ENCODE results near the gene ARMC7.
A peak's percentile ranks its signal among the peaks of the same experiment; 100 is the strongest.

The ARMC7 gene

GRCh38 chr17:75093548-75094158 lies 16.1 kb upstream of the ARMC7 start:
- no CpG with 5 or more reads among the region's 18 CpGs for WGBS (ENCODE audit: extremely low coverage, insufficient coverage, insufficient read length)
- H4K8ac ChIP-seq (ENCODE audit: low read depth, low read length) = peak overlapping the region; percentile 77
- H4K91ac ChIP-seq (ENCODE audit: low read depth, low read length) = peak overlapping the region; percentile 92
- peak overlapping the region; percentile 65 for H3K27ac ChIP-seq (ENCODE audit: low read depth, low read length)
- H3K36me3 ChIP-seq (ENCODE audit: control insufficient read depth in 1 of 2, insufficient read depth in 2 of 2, low read length in 2 of 2) = peaks cover 6 to 9% of the 10 kb centered on the region in 2 experiments
- H2BK5ac ChIP-seq (ENCODE audit: low read depth, low read length, poor library complexity) = peak overlapping the region; percentile 68
- peaks cover 5% of the 10 kb centered on the region for H3K9me3 ChIP-seq (ENCODE audit: insufficient read depth, low read depth, low read length)
- peak overlapping the region; percentile 79 for H2BK120ac ChIP-seq (ENCODE audit: insufficient read depth, low read length, poor library complexity)
- peaks cover 43 to 46% of the 10 kb centered on the region in 2 experiments for H3K4me1 ChIP-seq (ENCODE audit: control insufficient read depth in 1 of 2, insufficient read depth in 2 of 2, low read length in 2 of 2)
- DNase-seq = peak; percentile 94 to 96
- peak overlapping the region; percentile 91 for H2BK12ac ChIP-seq (ENCODE audit: low read length)
- H3K9ac ChIP-seq (ENCODE audit: low read length) = no peak overlapping the region
- peaks cover 10% of the 10 kb centered on the region for H3K79me2 ChIP-seq (ENCODE audit: control insufficient read depth, insufficient read depth, low read length, poor library complexity)
- peak overlapping the region; percentile 37 for H3K4me2 ChIP-seq (ENCODE audit: low read length)
- H3K27me3 ChIP-seq (ENCODE audit: insufficient read depth, low read length) = no peaks in the 10 kb centered on the region
- H3K14ac ChIP-seq (ENCODE audit: low read length) = peak overlapping the region; percentile 88
- peak overlapping the region; percentile 64 for H3K4ac ChIP-seq (ENCODE audit: low read depth, low read length)
- H2AK5ac ChIP-seq (ENCODE audit: low read length) = peak overlapping the region; percentile 93
- peak overlapping the region; percentile 87 for H3K18ac ChIP-seq (ENCODE audit: low read length)
- H3K79me1 ChIP-seq (ENCODE audit: low read length) = peaks cover 22% of the 10 kb centered on the region
- H4K12ac ChIP-seq (ENCODE audit: low read depth, low read length) = peak overlapping the region; percentile 45
- H3K4me3 ChIP-seq (ENCODE audit: low read depth, low read length) = no peak overlapping the region
- no peak overlapping the region for H3K23ac ChIP-seq (ENCODE audit: low read length)
- H2AFZ ChIP-seq (ENCODE audit: insufficient read depth, low read length, poor library complexity) = no peak overlapping the region

DNA sequence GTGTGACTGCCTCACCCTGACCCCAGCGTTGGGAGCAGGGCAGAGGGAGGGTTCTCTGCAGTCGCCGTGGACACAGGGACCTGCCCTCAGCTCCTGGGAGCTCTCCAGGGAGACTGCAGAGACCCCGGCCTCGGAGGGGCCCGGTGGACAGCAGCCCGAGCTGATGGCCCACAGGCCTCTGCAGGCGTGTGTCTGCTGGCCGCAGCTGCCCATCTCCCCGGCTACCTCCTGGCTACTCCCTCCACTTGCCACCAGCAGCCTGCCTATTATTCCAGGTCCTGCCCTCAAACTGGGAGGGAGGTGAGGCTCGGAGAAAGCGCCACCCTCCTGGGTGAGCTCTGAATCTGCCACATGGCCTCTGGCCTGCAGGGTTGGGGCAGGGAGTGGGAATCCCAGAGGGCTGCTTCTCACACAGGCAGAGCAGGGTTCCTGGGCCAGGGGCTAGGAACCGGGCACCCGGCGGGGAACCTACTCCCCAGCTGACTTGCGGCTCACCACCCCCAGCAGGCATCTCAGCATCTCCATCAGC lies 14.8 kb upstream of the ARMC7 start:
- H3K9me3 ChIP-seq (ENCODE audit: insufficient read depth, low read depth, low read length) = peaks cover 5% of the 10 kb centered on the region
- H2BK12ac ChIP-seq (ENCODE audit: low read length) = peak overlapping the region; percentile 39
- H3K9ac ChIP-seq (ENCODE audit: low read length) = no peak overlapping the region
- H3K23ac ChIP-seq (ENCODE audit: low read length) = no peak overlapping the region
- no peak overlapping the region for H2BK5ac ChIP-seq (ENCODE audit: low read depth, low read length, poor library complexity)
- H3K4me3 ChIP-seq (ENCODE audit: low read depth, low read length) = no peak overlapping the region
- peaks cover 38 to 39% of the 10 kb centered on the region in 2 experiments for H3K4me1 ChIP-seq (ENCODE audit: control insufficient read depth in 1 of 2, insufficient read depth in 2 of 2, low read length in 2 of 2)
- H3K4ac ChIP-seq (ENCODE audit: low read depth, low read length) = no peak overlapping the region
- H3K18ac ChIP-seq (ENCODE audit: low read length) = peak overlapping the region; percentile 10
- H3K27me3 ChIP-seq (ENCODE audit: insufficient read depth, low read length) = no peaks in the 10 kb centered on the region
- no peak overlapping the region for H3K27ac ChIP-seq (ENCODE audit: low read depth, low read length)
- no peak overlapping the region for H4K12ac ChIP-seq (ENCODE audit: low read depth, low read length)
- H3K36me3 ChIP-seq (ENCODE audit: control insufficient read depth in 1 of 2, insufficient read depth in 2 of 2, low read length in 2 of 2) = peaks cover 13 to 14% of the 10 kb centered on the region in 2 experiments
- H3K14ac ChIP-seq (ENCODE audit: low read length) = peak overlapping the region; percentile 8
- peaks cover 19% of the 10 kb centered on the region for H3K79me1 ChIP-seq (ENCODE audit: low read length)
- H2AK5ac ChIP-seq (ENCODE audit: low read length) = peak overlapping the region; percentile 10
- peaks cover 6% of the 10 kb centered on the region for H3K79me2 ChIP-seq (ENCODE audit: control insufficient read depth, insufficient read depth, low read length, poor library complexity)
- H4K91ac ChIP-seq (ENCODE audit: low read depth, low read length) = peak overlapping the region; percentile 29
- peak in 1 of 2 donors; percentile 46 for DNase-seq
- no peak overlapping the region for H2BK120ac ChIP-seq (ENCODE audit: insufficient read depth, low read length, poor library complexity)
- H4K8ac ChIP-seq (ENCODE audit: low read depth, low read length) = no peak overlapping the region
- whole genome bisulfite sequencing (ENCODE audit: extremely low coverage, insufficient coverage, insufficient read length) = no CpG with 5 or more reads among the region's 16 CpGs
- H3K4me2 ChIP-seq (ENCODE audit: low read length) = no peak overlapping the region
- H2AFZ ChIP-seq (ENCODE audit: insufficient read depth, low read length, poor library complexity) = no peak overlapping the region

GRCh38 chr17:75096082-75096625 lies 13.6 kb upstream of the ARMC7 start:
- H4K8ac ChIP-seq (ENCODE audit: low read depth, low read length) = no peak overlapping the region
- no peak overlapping the region for H3K23ac ChIP-seq (ENCODE audit: low read length)
- H3K4me1 ChIP-seq (ENCODE audit: control insufficient read depth in 1 of 2, insufficient read depth in 2 of 2, low read length in 2 of 2) = peaks cover 33% of the 10 kb centered on the region in 2 experiments
- H3K36me3 ChIP-seq (ENCODE audit: control insufficient read depth in 1 of 2, insufficient read depth in 2 of 2, low read length in 2 of 2) = peaks cover 22% of the 10 kb centered on the region in 2 experiments
- peaks cover 5% of the 10 kb centered on the region for H3K79me2 ChIP-seq (ENCODE audit: control insufficient read depth, insufficient read depth, low read length, poor library complexity)
- no peak overlapping the region for H3K4me2 ChIP-seq (ENCODE audit: low read length)
- peaks cover 8% of the 10 kb centered on the region for H3K9me3 ChIP-seq (ENCODE audit: insufficient read depth, low read depth, low read length)
- peak overlapping the region; percentile 15 for H4K91ac ChIP-seq (ENCODE audit: low read depth, low read length)
- DNase-seq = peak; percentile 93 to 95
- H3K4me3 ChIP-seq (ENCODE audit: low read depth, low read length) = no peak overlapping the region
- no peak overlapping the region for H4K12ac ChIP-seq (ENCODE audit: low read depth, low read length)
- no peak overlapping the region for H2BK12ac ChIP-seq (ENCODE audit: low read length)
- no peaks in the 10 kb centered on the region for H3K27me3 ChIP-seq (ENCODE audit: insufficient read depth, low read length)
- H2AK5ac ChIP-seq (ENCODE audit: low read length) = no peak overlapping the region
- H2BK5ac ChIP-seq (ENCODE audit: low read depth, low read length, poor library complexity) = no peak overlapping the region
- H3K4ac ChIP-seq (ENCODE audit: low read depth, low read length) = no peak overlapping the region
- no peak overlapping the region for H2BK120ac ChIP-seq (ENCODE audit: insufficient read depth, low read length, poor library complexity)
- H3K18ac ChIP-seq (ENCODE audit: low read length) = no peak overlapping the region
- H3K79me1 ChIP-seq (ENCODE audit: low read length) = peaks cover 16% of the 10 kb centered on the region
- WGBS (ENCODE audit: extremely low coverage, insufficient coverage, insufficient read length) = no CpG with 5 or more reads among the region's 14 CpGs
- peak overlapping the region; percentile 8 for H3K27ac ChIP-seq (ENCODE audit: low read depth, low read length)
- H2AFZ ChIP-seq (ENCODE audit: insufficient read depth, low read length, poor library complexity) = no peak overlapping the region
- no peak overlapping the region for H3K9ac ChIP-seq (ENCODE audit: low read length)
- H3K14ac ChIP-seq (ENCODE audit: low read length) = no peak overlapping the region

- Histone ChIP-seq H3K14ac (ENCODE audit: low read length) (no peak overlapping the region), H3K27ac (ENCODE audit: low read depth, low read length) (no peak overlapping the region), H2BK12ac (ENCODE audit: low read length) (no peak overlapping the region), H3K79me2 (ENCODE audit: control insufficient read depth, insufficient read depth, low read length, poor library complexity) (peaks cover 5% of the 10 kb centered on the region), H3K4me2 (ENCODE audit: low read length) (no peak overlapping the region), H2AK5ac (ENCODE audit: low read length) (peak overlapping the region; percentile 0), H3K4me3 (ENCODE audit: low read depth, low read length) (no peak overlapping the region), H2BK120ac (ENCODE audit: insufficient read depth, low read length, poor library complexity) (no peak overlapping the region), H3K27me3 (ENCODE audit: insufficient read depth, low read length) (no peaks in the 10 kb centered on the region), H2AFZ (ENCODE audit: insufficient read depth, low read length, poor library complexity) (no peak overlapping the region), H4K12ac (ENCODE audit: low read depth, low read length) (no peak overlapping the region), H3K9ac (ENCODE audit: low read length) (no peak overlapping the region), H3K4ac (ENCODE audit: low read depth, low read length) (no peak overlapping the region), H3K36me3 (ENCODE audit: control insufficient read depth in 1 of 2, insufficient read depth in 2 of 2, low read length in 2 of 2) (peaks cover 22% of the 10 kb centered on the region in 2 experiments), H3K18ac (ENCODE audit: low read length) (peak overlapping the region; percentile 13), H4K8ac (ENCODE audit: low read depth, low read length) (no peak overlapping the region), H4K91ac (ENCODE audit: low read depth, low read length) (peak overlapping the region; percentile 16), H3K9me3 (ENCODE audit: insufficient read depth, low read depth, low read length) (peaks cover 8% of the 10 kb centered on the region), H3K4me1 (ENCODE audit: control insufficient read depth in 1 of 2, insufficient read depth in 2 of 2, low read length in 2 of 2) (peaks cover 18 to 20% of the 10 kb centered on the region in 2 experiments), H3K79me1 (ENCODE audit: low read length) (peaks cover 16% of the 10 kb centered on the region), H3K23ac (ENCODE audit: low read length) (no peak overlapping the region), H2BK5ac (ENCODE audit: low read depth, low read length, poor library complexity) (no peak overlapping the region)
- WGBS (ENCODE audit: extremely low coverage, insufficient coverage, insufficient read length) = no CpG with 5 or more reads among the region's 7 CpGs
- no peak for DNase-seq
Measured at GRCh38 chr17:75097865-75098264, 11.9 kb upstream of the ARMC7 start.

All from trophoblast cell (in vitro differentiated cells and primary cell).